Endothelial cell of umbilical vein (primary cell): ENCODE results near the gene TTL. TPM values are rescaled to one million over a fixed set of nuclear protein-coding genes. Genes with fewer than 3 reads are reported as not detected.
"Not testable (repeated sequence)": the region's sequence is repeated elsewhere in the genome, so short reads cannot be mapped to it uniquely, and the experiment has no call there.

Experiments used
- BruUV-seq: library from RNA; stranded (reverse); fragments of 400-500 nt; replicated peaks from 2 replicates; lab custom pipeline; 2021; lab: Mats Ljungman, UMichigan
- CTCF ChIA-PET: fragments of 300-600, 350-600 bp; sonication (Branson Sonifier 250); formaldehyde crosslinking; loops from one replicate; lab custom pipeline; 2021; ENCODE audit warnings: antibody characterized with exemption, inconsistent platforms; lab: Charles Lee
- POLR2A ChIA-PET: fragments of 300-600, 350-600 bp; sonication (Branson Sonifier 250); formaldehyde crosslinking; loops from one replicate; lab custom pipeline; 2021; ENCODE audit warnings: antibody characterized with exemption, inconsistent platforms; lab: Charles Lee
- DNase-seq: peaks from one replicate; pipeline ENCODE4 v3.0.0-alpha.2; 2011; ENCODE audit warnings: low read depth, low spot score
- FAIRE-seq: peaks from 2 replicates; lab custom pipeline; 2011; peaks lifted over from hg19 to GRCh38; lab: Jason Lieb, UNC
- H2AFZ ChIP-seq: 2 replicates; pipeline ENCODE4 v1.6.0; 2012; ENCODE audit warnings: low read depth, low read length, control low read depth, inconsistent platforms
- H3K27ac ChIP-seq: 2 replicates; pipeline ENCODE4 v1.5.1; 2011; ENCODE audit warnings: low read depth, mild to moderate bottlenecking, control low read depth, low read length, moderate library complexity; ENCODE audit not compliant: insufficient read depth
- H3K27me3 ChIP-seq, 2 experiments: 2 replicates each; pipeline versions ENCODE4 v1.6.0 to v1.6.1; 2011; ENCODE audit warnings: low read length in 2 of 2, mixed read lengths in 1 of 2; ENCODE audit not compliant: control insufficient read depth in 2 of 2, insufficient read depth in 2 of 2
- H3K36me3 ChIP-seq, 2 experiments: 2 replicates in 1 of 2; 3 replicates in 1 of 2; pipeline ENCODE4 v1.5.1; 2011; ENCODE audit warnings: low read length in 2 of 2, mild to moderate bottlenecking in 1 of 2, moderate library complexity in 1 of 2; ENCODE audit not compliant: control insufficient read depth in 2 of 2, insufficient read depth in 2 of 2; ENCODE audit errors: extremely low read depth in 1 of 2
- H3K4me1 ChIP-seq: 3 replicates; pipeline ENCODE4 v1.5.1; 2011; ENCODE audit warnings: mild to moderate bottlenecking, low read length; ENCODE audit not compliant: control insufficient read depth, insufficient read depth; ENCODE audit errors: extremely low read depth
- H3K4me2 ChIP-seq: 2 replicates; pipeline ENCODE4 v1.6.1; 2011; ENCODE audit warnings: low read length, control low read depth, mixed read lengths; ENCODE audit not compliant: insufficient read depth
- H3K4me3 ChIP-seq, 3 experiments: fragments of 200-600 bp in 1 of 3; sonication (generic), shearing (Covaris generic) in 1 of 3; replicated peaks in 1 of 3; 2 replicates each; pipeline ENCODE4 v1.5.1; 2011 to 2016; ENCODE audit warnings: control low read depth in 3 of 3, low read length in 3 of 3, mild to moderate bottlenecking in 2 of 3, inconsistent platforms in 1 of 3, low read depth in 1 of 3, moderate library complexity in 1 of 3; ENCODE audit not compliant: insufficient read depth in 1 of 3
- H3K79me2 ChIP-seq: 2 replicates; pipeline ENCODE4 v1.6.0; 2012; ENCODE audit warnings: low read length, inconsistent platforms; ENCODE audit not compliant: control insufficient read depth, insufficient read depth
- H3K9ac ChIP-seq: replicated peaks from 2 replicates; pipeline ENCODE3; 2011; ENCODE audit warnings: low read length, control low read depth; ENCODE audit not compliant: insufficient read depth; ENCODE audit errors: extremely low read depth
- H3K9me1 ChIP-seq: replicated peaks from 3 replicates; pipeline ENCODE4 v1.6.0; 2011; ENCODE audit warnings: mild to moderate bottlenecking, low read length; ENCODE audit not compliant: control insufficient read depth, insufficient read depth; ENCODE audit errors: extremely low read depth
- H3K9me3 ChIP-seq: replicated peaks from 2 replicates; pipeline ENCODE4 v1.5.1; 2012; ENCODE audit warnings: low read length, inconsistent platforms; ENCODE audit not compliant: control insufficient read depth, insufficient read depth
- H4K20me1 ChIP-seq: replicated peaks from 2 replicates; pipeline ENCODE3; 2011; ENCODE audit warnings: mild to moderate bottlenecking, low read length; ENCODE audit not compliant: control insufficient read depth, insufficient read depth; ENCODE audit errors: extremely low read depth
- CTCF ChIP-seq, 2 donors: IDR thresholded peaks; 1 replicate in 1 of 2; 2 replicates in 1 of 2; pipeline ENCODE4 v1.5.1; 2011; ENCODE audit warnings: low read length in 2 of 2, mild to moderate bottlenecking in 2 of 2, moderate library complexity in 2 of 2, control low read depth in 1 of 2, inconsistent platforms in 1 of 2, low read depth in 1 of 2; ENCODE audit not compliant: insufficient read depth in 1 of 2; ENCODE audit errors: extremely low read depth in 1 of 2
- EZH2 ChIP-seq: IDR thresholded peaks from 2 replicates; pipeline ENCODE4 v1.6.1; 2012; ENCODE audit warnings: borderline replicate concordance, low read depth, mild to moderate bottlenecking, moderate library complexity, low read length, inconsistent platforms; ENCODE audit not compliant: severe bottlenecking
- FOS ChIP-seq: IDR thresholded peaks from 2 replicates; pipeline ENCODE4 v1.6.1; 2011; ENCODE audit warnings: mild to moderate bottlenecking, low read length, moderate library complexity, borderline replicate concordance; ENCODE audit not compliant: insufficient read depth
- GATA2 ChIP-seq: IDR thresholded peaks from 2 replicates; pipeline ENCODE4 v1.7.0; 2011; ENCODE audit warnings: low read depth, mild to moderate bottlenecking, moderate library complexity, mixed read lengths, low read length; ENCODE audit not compliant: insufficient read length, insufficient read depth
- JUN ChIP-seq: IDR thresholded peaks from 2 replicates; pipeline ENCODE4 v1.6.1; 2011; ENCODE audit warnings: borderline replicate concordance, low read depth; ENCODE audit not compliant: insufficient read length, insufficient read depth
- MAX ChIP-seq: IDR thresholded peaks from 2 replicates; pipeline ENCODE4 v1.6.1; 2011; ENCODE audit not compliant: insufficient read depth, insufficient read length
- MYC ChIP-seq: IDR thresholded peaks from one replicate; pipeline ENCODE4 v1.6.1; 2011; ENCODE audit warnings: mild to moderate bottlenecking, low read depth, low read length
- POLR2A ChIP-seq: IDR thresholded peaks from 2 replicates; pipeline ENCODE4 v1.6.1; 2012; ENCODE audit warnings: low read depth, mild to moderate bottlenecking, control low read depth, low read length
- POLR2AphosphoS5 ChIP-seq: IDR thresholded peaks from 2 replicates; pipeline ENCODE4 v1.6.1; 2012; ENCODE audit warnings: low read depth, mild to moderate bottlenecking, control low read depth, low read length, moderate library complexity; ENCODE audit not compliant: insufficient read depth
- dilution Hi-C: fragments of 300-500 bp; cut with MboI; formaldehyde crosslinking; loops from one replicate; pipeline ENCODE4 v1.15.0; 2019; ENCODE audit warnings: low sequenced_read_pairs; ENCODE audit not compliant: extremely low pct_ligation_motif_present
- intact Hi-C: fragments of 100-400 bp; cut with micrococcal nuclease; formaldehyde crosslinking; loops from one replicate; pipeline ENCODE4 v1.10.0; 2022
- polyA plus RNA-seq, 4 experiments: library from polyadenylated mRNA; depleted of rRNA in 3 of 4; stranded (reverse) in 3 of 4; unstranded in 1 of 4; fragments of >200 nt; gene quantifications; 2 replicates each; pipeline versions ENCODE4 v1.2.1 to v1.2.3, GENCODE V29; 2011 to 2012; ENCODE audit warnings: missing spikeins in 1 of 4
- total RNA-seq: library from RNA; stranded (reverse); gene quantifications from 2 replicates; pipeline ENCODE4 v1.2.3, GENCODE V29; 2021

The TTL gene
- total and polyA plus RNA-seq, 2 donors (not counting 3 experiments of a cell fraction or from before 2014, with no cell fraction given) = 21.9 to 66.8 TPM

GRCh38 chr2:112523291-112523777, 41.4 kb downstream of the TTL start:
- dilution Hi-C loops (no loop called here), intact Hi-C loops (no loop called here)
- no peak overlapping the region for H3K4me2 ChIP-seq
- BruUV-seq = no TSS peak
- no peak overlapping the region for H3K4me3 ChIP-seq
- no peak for TF ChIP-seq CTCF (IDR thresholded peaks at IDR 0.05; ENCODE audit: extremely low read depth in 1 of 2, insufficient read depth in 1 of 2, low read depth in 1 of 2, low read length in 2 of 2)
- TF ChIP-seq POLR2AphosphoS5 = no peak
- no peak for TF ChIP-seq FOS
- TF ChIP-seq MYC = no peak
- TF ChIP-seq POLR2A = no peak
- no peak for TF ChIP-seq JUN
- TF ChIP-seq GATA2 = no peak
- no peak for TF ChIP-seq EZH2
- TF ChIP-seq MAX = no peak
- no peaks in the 10 kb centered on the region for H3K79me2 ChIP-seq
- DNase-seq = no peak
- H3K27me3 ChIP-seq = no peaks in the 10 kb centered on the region
- no peak overlapping the region for H3K9ac ChIP-seq
- no peak overlapping the region for H3K27ac ChIP-seq
- no peak for FAIRE-seq
- no peaks in the 10 kb centered on the region for H3K9me3 ChIP-seq
- H3K9me1 ChIP-seq = no peaks in the 10 kb centered on the region
- no peaks in the 10 kb centered on the region for H4K20me1 ChIP-seq
- no peak overlapping the region for H2AFZ ChIP-seq
- peaks cover 6 to 19% of the 10 kb centered on the region in 2 experiments for H3K36me3 ChIP-seq
- ChIA-PET CTCF (interaction anchor here (0.5 to 0.6 kb wide), 2 partner anchors 65 to 100 kb away, joined by 3 read pairs; no protein-coding TSS in a partner anchor), POLR2A (no interaction called here)
- no peaks in the 10 kb centered on the region for H3K4me1 ChIP-seq

GRCh38 chr2:112524276-112524675, 42.3 kb downstream of the TTL start:
- DNase-seq, H2AFZ ChIP-seq, intact Hi-C loops, H3K4me2 ChIP-seq, FAIRE-seq, BruUV-seq, H3K9ac ChIP-seq, H3K4me1 ChIP-seq, H4K20me1 ChIP-seq, POLR2A ChIA-PET, CTCF ChIA-PET, H3K9me1 ChIP-seq, H3K9me3 ChIP-seq, H3K4me3 ChIP-seq, dilution Hi-C loops, H3K27ac ChIP-seq, H3K27me3 ChIP-seq, H3K79me2 ChIP-seq: not testable (repeated sequence)
- H3K36me3 ChIP-seq = peaks cover 11 to 26% of the 10 kb centered on the region in 2 experiments
